Karpas-422 (cell line): ENCODE results near the gene GTF3C5. TPM values are rescaled to one million over a fixed set of nuclear protein-coding genes. Genes with fewer than 3 reads are reported as not detected.

Source experiments
- DNase-seq: peaks from one replicate; pipeline ENCODE4 v3.0.0-alpha.2; 2015
- H2AFZ ChIP-seq: fragments of 200-600 bp; sonication (generic); 2 replicates; pipeline ENCODE4 v1.6.1; 2014; ENCODE audit warnings: antibody characterized with exemption, low read length, mixed read lengths
- H3K27ac ChIP-seq: fragments of 200-600 bp; sonication (generic); 2 replicates; pipeline ENCODE4 v1.5.1; 2014; ENCODE audit warnings: mild to moderate bottlenecking, low read length, moderate library complexity
- H3K27me3 ChIP-seq: fragments of 200-600 bp; sonication (generic); 2 replicates; pipeline ENCODE4 v1.6.1; 2014; ENCODE audit warnings: low read length, mixed read lengths
- H3K36me3 ChIP-seq: fragments of 200-600 bp; sonication (generic); 2 replicates; pipeline ENCODE4 v1.6.1; 2014; ENCODE audit warnings: low read length, mixed read lengths; ENCODE audit not compliant: insufficient read depth
- H3K4me1 ChIP-seq: fragments of 200-600 bp; sonication (generic); 2 replicates; pipeline ENCODE4 v1.6.1; 2014; ENCODE audit warnings: mild to moderate bottlenecking, low read length, mixed read lengths
- H3K4me2 ChIP-seq: fragments of 200-600 bp; sonication (generic); 2 replicates; pipeline ENCODE4 v1.6.1; 2014; ENCODE audit warnings: low read length, low read depth, mild to moderate bottlenecking; ENCODE audit not compliant: poor library complexity, severe bottlenecking
- H3K4me3 ChIP-seq: fragments of 200-600 bp; sonication (generic); 2 replicates; pipeline ENCODE4 v1.5.1; 2014; ENCODE audit warnings: mild to moderate bottlenecking, antibody characterized with exemption, low read length, mixed read lengths
- H3K79me2 ChIP-seq: fragments of 200-600 bp; sonication (generic); 2 replicates; pipeline ENCODE4 v1.6.1; 2014; ENCODE audit warnings: mild to moderate bottlenecking, low read length, mixed read lengths
- H3K9ac ChIP-seq: fragments of 200-600 bp; sonication (generic); 2 replicates; pipeline ENCODE4 v1.6.0; 2014; ENCODE audit warnings: low read length
- H3K9me2 ChIP-seq: fragments of 200-600 bp; sonication (generic), shearing (Covaris generic); replicated peaks from 2 replicates; pipeline ENCODE4 v1.6.0; 2014; ENCODE audit warnings: mild to moderate bottlenecking, low read length, moderate library complexity; ENCODE audit not compliant: insufficient read depth
- H3K9me3 ChIP-seq: fragments of 300-700, 200-600 bp; sonication (generic); 2 replicates; pipeline ENCODE4 v1.6.1; 2014; ENCODE audit warnings: low read length, mixed read lengths
- H4K20me1 ChIP-seq: fragments of 200-600 bp; sonication (generic); 2 replicates; pipeline ENCODE4 v1.6.1; 2014; ENCODE audit warnings: mild to moderate bottlenecking, antibody characterized with exemption, low read length, low read depth; ENCODE audit not compliant: insufficient read depth
- total RNA-seq: library from RNA; depleted of rRNA; stranded (reverse); fragments of >200 nt; shearing (Covaris generic); gene quantifications from 2 replicates; pipeline ENCODE4 v1.2.3, GENCODE V29; 2014; ENCODE audit warnings: low replicate concordance

Gene GTF3C5
- total RNA-seq, 1 experiment from 2014 or later: 26.8 TPM

DNA sequence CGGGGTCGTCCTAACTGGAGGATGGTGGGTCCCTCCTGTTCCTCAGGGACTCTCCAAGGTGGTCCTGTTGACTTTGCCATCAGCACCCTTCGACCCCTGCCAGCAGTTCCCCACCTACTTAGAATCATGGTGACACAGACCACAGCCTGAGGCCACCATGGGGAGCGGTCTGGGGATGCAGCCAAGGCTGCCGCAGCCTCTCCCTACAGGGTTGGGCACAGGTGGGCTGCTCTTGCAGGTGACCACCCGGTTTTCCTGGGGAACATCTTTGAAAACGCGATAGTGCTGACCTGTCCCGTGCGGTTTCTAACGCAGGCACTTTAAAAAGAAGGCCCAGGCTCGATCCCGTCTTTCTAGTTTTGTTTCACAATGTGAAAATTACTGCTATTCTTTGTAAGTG lies 18.2 kb downstream of the GTF3C5 start:
- Histone ChIP-seq H4K20me1 (0 out of 2 replicates have a peak, but pooled peaks cover 4% of the 10 kb centered on the region), H3K27ac (no peak overlapping the region), H3K4me3 (no peak overlapping the region), H3K4me2 (no peak overlapping the region), H3K79me2 (no peaks in the 10 kb centered on the region; the same call in 1 of the 2 replicates), H3K9me3 (no peaks in the 10 kb centered on the region), H3K4me1 (no peaks in the 10 kb centered on the region), H3K36me3 (peaks cover 9% of the 10 kb centered on the region; the same call in 1 of the 2 replicates), H2AFZ (no peak overlapping the region), H3K9me2 (no peaks in the 10 kb centered on the region), H3K9ac (no peak overlapping the region), H3K27me3 (no peaks in the 10 kb centered on the region)
- no peak for DNase-seq

- H3K9me3 ChIP-seq: no peaks in the 10 kb centered on the region
- no peak for DNase-seq
- H3K9ac ChIP-seq: no peak overlapping the region
- H3K9me2 ChIP-seq: no peaks in the 10 kb centered on the region
- 0 out of 2 replicates have a peak, but pooled peaks cover 4% of the 10 kb centered on the region for H4K20me1 ChIP-seq
- no peaks in the 10 kb centered on the region; the same call in 1 of the 2 replicates for H3K79me2 ChIP-seq
- H3K4me1 ChIP-seq: no peaks in the 10 kb centered on the region
- H3K36me3 ChIP-seq: peaks cover 4% of the 10 kb centered on the region; the same call in 1 of the 2 replicates
- H3K27me3 ChIP-seq: no peaks in the 10 kb centered on the region
- no peak overlapping the region for H3K4me2 ChIP-seq
- H2AFZ ChIP-seq: no peak overlapping the region
- no peak overlapping the region for H3K27ac ChIP-seq
- H3K4me3 ChIP-seq: no peak overlapping the region
These were observed 19.3 kb downstream of the GTF3C5 start for GRCh38 chr9:133050142-133050541.

DNA sequence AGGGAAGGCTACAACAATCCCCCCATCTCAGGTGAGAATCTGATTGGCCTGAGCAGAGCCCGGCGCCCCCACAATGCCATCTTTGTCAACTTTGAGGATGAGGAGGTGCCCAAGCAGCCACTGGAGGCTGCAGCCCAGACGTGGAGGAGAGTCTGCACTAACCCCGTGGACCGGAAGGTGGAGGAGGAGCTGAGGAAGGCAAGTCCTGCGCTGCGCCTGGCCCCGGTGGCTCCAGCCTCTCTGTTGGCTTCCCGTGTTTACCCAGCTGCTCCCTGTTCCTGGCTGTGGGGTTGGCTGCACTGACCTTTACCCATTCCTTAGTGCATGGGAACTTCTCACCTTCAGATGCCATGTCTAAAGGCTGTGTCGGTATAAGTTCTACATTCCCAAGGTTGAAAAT lies 20.0 kb downstream of the GTF3C5 start:
- Histone ChIP-seq H3K9me3 (no peaks in the 10 kb centered on the region), H3K9ac (no peak overlapping the region), H2AFZ (no peak overlapping the region), H3K4me3 (no peak overlapping the region), H3K79me2 (no peaks in the 10 kb centered on the region; the same call in 1 of the 2 replicates), H3K36me3 (peaks cover 4% of the 10 kb centered on the region; the same call in 1 of the 2 replicates), H3K27ac (no peak overlapping the region), H3K27me3 (no peaks in the 10 kb centered on the region), H3K9me2 (no peaks in the 10 kb centered on the region), H3K4me1 (no peaks in the 10 kb centered on the region), H3K4me2 (no peak overlapping the region), H4K20me1 (0 out of 2 replicates have a peak, but pooled peaks cover 4% of the 10 kb centered on the region)
- DNase-seq: no peak

- H3K36me3 ChIP-seq: peaks cover 4% of the 10 kb centered on the region; the same call in 1 of the 2 replicates
These were observed 20.6 kb downstream of the GTF3C5 start for GRCh38 chr9:133051281-133051900.

DNA sequence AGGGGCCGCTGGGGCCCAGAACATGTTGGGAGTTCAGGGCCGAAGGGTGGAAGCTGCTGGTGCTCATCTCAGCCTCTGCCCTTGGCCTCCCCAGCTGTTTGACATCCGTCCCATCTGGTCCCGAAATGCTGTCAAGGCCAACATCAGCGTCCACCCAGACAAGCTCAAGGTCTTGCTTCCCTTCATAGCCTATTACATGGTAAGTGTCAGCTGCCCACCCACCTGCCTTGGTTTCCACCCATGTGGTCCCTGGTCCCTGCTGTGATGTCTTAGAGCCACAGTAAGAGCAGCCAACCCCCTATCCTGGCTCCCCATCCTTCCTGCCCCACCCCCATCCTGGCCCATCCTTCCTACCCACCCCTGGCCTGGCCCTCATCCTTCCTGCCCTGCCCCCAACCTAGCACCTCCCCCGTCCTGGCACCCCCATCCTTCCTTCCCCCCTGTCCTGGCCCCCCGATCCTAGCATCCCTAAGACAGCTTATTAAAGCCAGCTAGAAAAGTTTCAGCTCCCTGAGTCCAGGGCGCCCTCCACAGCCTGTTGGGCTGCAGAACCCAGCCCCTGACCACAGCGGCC lies 21.3 kb downstream of the GTF3C5 start:
- Histone ChIP-seq H2AFZ (no peak overlapping the region), H3K4me3 (no peak overlapping the region), H3K9me2 (no peaks in the 10 kb centered on the region), H3K9ac (no peak overlapping the region), H3K4me2 (no peak overlapping the region), H3K4me1 (no peaks in the 10 kb centered on the region), H3K27ac (no peak overlapping the region), H3K9me3 (no peaks in the 10 kb centered on the region), H3K27me3 (no peaks in the 10 kb centered on the region), H4K20me1 (0 out of 2 replicates have a peak, but pooled peaks cover 4% of the 10 kb centered on the region), H3K36me3 (peaks cover 4% of the 10 kb centered on the region; the same call in 1 of the 2 replicates), H3K79me2 (no peaks in the 10 kb centered on the region; the same call in 1 of the 2 replicates)
- DNase-seq: no peak

More at GRCh38 chr9:133051281-133051900, 20.6 kb downstream of the GTF3C5 start:
- Histone ChIP-seq H3K9ac (no peak overlapping the region), H3K9me3 (no peaks in the 10 kb centered on the region), H3K27me3 (no peaks in the 10 kb centered on the region), H2AFZ (no peak overlapping the region), H3K4me3 (no peak overlapping the region), H3K9me2 (no peaks in the 10 kb centered on the region), H3K4me1 (no peaks in the 10 kb centered on the region), H3K27ac (no peak overlapping the region), H4K20me1 (0 out of 2 replicates have a peak, but pooled peaks cover 4% of the 10 kb centered on the region), H3K4me2 (no peak overlapping the region), H3K79me2 (no peaks in the 10 kb centered on the region; the same call in 1 of the 2 replicates)
- DNase-seq: no peak

GRCh38 chr9:133054194-133054890 lies 23.5 kb downstream of the GTF3C5 start:
- Histone ChIP-seq H3K9me2 (no peaks in the 10 kb centered on the region), H3K4me1 (no peaks in the 10 kb centered on the region), H3K9me3 (no peaks in the 10 kb centered on the region), H3K27me3 (no peaks in the 10 kb centered on the region), H2AFZ (no peak overlapping the region), H3K79me2 (no peaks in the 10 kb centered on the region), H3K4me3 (no peak overlapping the region), H3K4me2 (no peak overlapping the region), H3K27ac (no peak overlapping the region), H3K36me3 (peaks cover 4% of the 10 kb centered on the region; the same call in 1 of the 2 replicates), H3K9ac (no peak overlapping the region), H4K20me1 (no peaks in the 10 kb centered on the region)
- no peak for DNase-seq

- Histone ChIP-seq H3K9me3 (no peaks in the 10 kb centered on the region), H3K4me1 (no peaks in the 10 kb centered on the region), H4K20me1 (no peaks in the 10 kb centered on the region), H3K79me2 (no peaks in the 10 kb centered on the region), H3K27me3 (no peaks in the 10 kb centered on the region), H3K27ac (no peak overlapping the region), H2AFZ (no peak overlapping the region), H3K4me2 (no peak overlapping the region), H3K36me3 (peaks cover 3% of the 10 kb centered on the region; the same call in 1 of the 2 replicates), H3K9ac (no peak overlapping the region), H3K4me3 (no peak overlapping the region), H3K9me2 (no peaks in the 10 kb centered on the region)
- DNase-seq: no peak
These were observed 24.2 kb downstream of the GTF3C5 start for GRCh38 chr9:133054966-133055365.
